Measurements from ENCODE around the gene NEDD4L. TPM values are rescaled to one million over a fixed set of nuclear protein-coding genes. Genes with fewer than 3 reads are reported as not detected.

Gene NEDD4L
- total and polyA plus RNA-seq, 2 donors (not counting 1 experiment from before 2014, with no cell fraction given) = 10.3 to 25.7 TPM

DNA sequence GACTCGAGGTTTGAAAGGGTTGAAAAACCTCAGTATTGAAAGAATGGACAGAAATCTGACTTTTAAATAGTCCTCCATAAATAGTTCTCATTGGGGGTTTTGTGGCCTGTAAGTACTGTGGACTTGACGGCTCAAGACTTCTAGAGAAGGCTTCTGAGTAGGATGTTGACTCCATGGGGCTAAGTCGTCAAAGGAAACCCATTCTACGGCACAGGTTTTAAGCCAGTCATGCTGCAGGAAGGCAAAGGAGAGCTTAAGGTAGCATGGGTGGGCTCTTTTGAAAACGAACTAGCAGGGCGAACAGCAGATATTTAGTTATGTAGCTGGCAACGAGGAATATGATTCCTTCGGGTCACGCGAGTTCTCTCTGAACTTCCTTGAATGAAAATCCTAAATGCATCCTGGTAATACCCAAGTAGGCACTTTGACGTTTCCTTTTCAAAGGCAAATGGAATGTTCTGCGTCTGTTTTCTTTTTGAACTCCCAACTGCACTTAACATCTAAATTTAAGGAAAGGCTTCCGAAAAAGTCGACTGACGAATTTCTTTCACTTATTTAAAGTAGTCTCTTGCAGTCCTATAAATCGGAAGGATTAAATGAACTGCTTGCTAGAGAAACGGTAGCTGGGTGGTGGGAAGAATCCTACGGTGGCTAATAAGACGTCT is 1.1 kb upstream of the NEDD4L start:
- CTCF ChIA-PET = interaction anchor here (0.7 to 3.7 kb wide), 21 partner anchors 10 to 413 kb away, joined by 3 to 65 read pairs (median 4); no protein-coding TSS in a partner anchor
- Mint-ChIP-seq H3K4me1 (peaks cover 42% of the 10 kb centered on the region), H3K27me3 (no peaks in the 10 kb centered on the region), H3K27ac (peak overlapping the region; percentile 96), H3K4me3 (peak overlapping the region; percentile 90), H3K9me3 (ENCODE audit: insufficient read depth) (no peaks in the 10 kb centered on the region)
- no peaks in the 10 kb centered on the region for H3K27me3 ChIP-seq (replicated peaks in 1 of 4; ENCODE audit: control extremely low read depth in 1 of 4, control insufficient read depth in 3 of 4, insufficient read depth in 4 of 4, low read length in 3 of 4)
- TF ChIP-seq, protein P1, sequence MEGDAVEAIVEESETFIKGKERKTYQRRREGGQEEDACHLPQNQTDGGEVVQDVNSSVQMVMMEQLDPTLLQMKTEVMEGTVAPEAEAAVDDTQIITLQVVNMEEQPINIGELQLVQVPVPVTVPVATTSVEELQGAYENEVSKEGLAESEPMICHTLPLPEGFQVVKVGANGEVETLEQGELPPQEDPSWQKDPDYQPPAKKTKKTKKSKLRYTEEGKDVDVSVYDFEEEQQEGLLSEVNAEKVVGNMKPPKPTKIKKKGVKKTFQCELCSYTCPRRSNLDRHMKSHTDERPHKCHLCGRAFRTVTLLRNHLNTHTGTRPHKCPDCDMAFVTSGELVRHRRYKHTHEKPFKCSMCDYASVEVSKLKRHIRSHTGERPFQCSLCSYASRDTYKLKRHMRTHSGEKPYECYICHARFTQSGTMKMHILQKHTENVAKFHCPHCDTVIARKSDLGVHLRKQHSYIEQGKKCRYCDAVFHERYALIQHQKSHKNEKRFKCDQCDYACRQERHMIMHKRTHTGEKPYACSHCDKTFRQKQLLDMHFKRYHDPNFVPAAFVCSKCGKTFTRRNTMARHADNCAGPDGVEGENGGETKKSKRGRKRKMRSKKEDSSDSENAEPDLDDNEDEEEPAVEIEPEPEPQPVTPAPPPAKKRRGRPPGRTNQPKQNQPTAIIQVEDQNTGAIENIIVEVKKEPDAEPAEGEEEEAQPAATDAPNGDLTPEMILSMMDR (IDR thresholded peaks at IDR 0.05) = no peak
- no peak for TF ChIP-seq EZH2 (IDR thresholded peaks at IDR 0.05; ENCODE audit: borderline replicate concordance, insufficient read depth, low read depth, low read length, poor library complexity, severe bottlenecking)
- peak; percentile 40 for DNase-seq
- peaks cover 21 to 49% of the 10 kb centered on the region in 2 donors for H3K4me1 ChIP-seq (ENCODE audit: control insufficient read depth in 2 of 2, insufficient read depth in 2 of 2, low read length in 2 of 2)
- no peak for ATAC-seq (ENCODE audit: low read depth)
- peak overlapping the region; percentile 89 for H3K9ac ChIP-seq (ENCODE audit: low read length)
- H3K27ac ChIP-seq (ENCODE audit: low read length in 2 of 2) = no peak overlapping the region
- peak overlapping the region; percentile 51 to 98 (median 87) for H3K4me3 ChIP-seq (ENCODE audit: control extremely low read depth in 1 of 5, extremely low read depth in 1 of 5, insufficient read depth in 1 of 5, low read depth in 2 of 5, low read length in 4 of 5)
- H2AFZ ChIP-seq (ENCODE audit: insufficient read depth, low read depth, low read length, poor library complexity, severe bottlenecking) = peak overlapping the region; percentile 97
- no peaks in the 10 kb centered on the region for H4K20me1 ChIP-seq (ENCODE audit: control insufficient read depth, insufficient read depth, low read length, poor library complexity, severe bottlenecking)
- no peaks in the 10 kb centered on the region for H3K79me2 ChIP-seq (ENCODE audit: control insufficient read depth, insufficient read depth, low read length)
- peak overlapping the region; percentile 99 for H3K4me2 ChIP-seq (replicated peaks; ENCODE audit: low read depth, low read length, poor library complexity, severe bottlenecking)
- intact Hi-C loops (cut with micrococcal nuclease) = loop anchor here (1.0 to 10.0 kb wide), 9 partner anchors 28 to 458 kb away; partner anchors contain the start of gene FECH
- H3K36me3 ChIP-seq (replicated peaks in 1 of 2; ENCODE audit: control extremely low read depth in 1 of 2, control insufficient read depth in 1 of 2, extremely low read depth in 1 of 2, insufficient read depth in 2 of 2, low read length in 1 of 2) = no peaks in the 10 kb centered on the region
- 5% methylated on average over 15 of the region's 19 CpGs for WGBS (ENCODE audit: insufficient coverage)
- H3K9me3 ChIP-seq (ENCODE audit: control extremely low read depth in 1 of 3, control insufficient read depth in 2 of 3, insufficient read depth in 1 of 3, low read length in 2 of 3) = no peaks in the 10 kb centered on the region
- POLR2A ChIA-PET = interaction anchor here (0.8 to 1.0 kb wide), 2 partner anchors 79 to 85 kb away, joined by 3 read pairs; no protein-coding TSS in a partner anchor

Measured in B cell (primary cell).